CD4-positive, alpha-beta T cell (primary cell): Measurements from ENCODE around the gene NLE1. TPM values are rescaled to one million over a fixed set of nuclear protein-coding genes. Genes with fewer than 3 reads are reported as not detected.

Source experiments
- ATAC-seq: fragments of 200-7000 bp; cut with Tn5 transposase; one replicate; pipeline ENCODE4 v1.10.0; 2022; ENCODE audit warnings: mild to moderate bottlenecking; ENCODE audit not compliant: poor library complexity
- CTCF ChIA-PET: fragments of 350-600 bp; sonication (Branson Sonifier 250); formaldehyde crosslinking; loops from one replicate; lab custom pipeline; 2021; ENCODE audit warnings: antibody characterized with exemption, inconsistent platforms; lab: Charles Lee
- POLR2A ChIA-PET: fragments of 350-600 bp; sonication (Branson Sonifier 250); formaldehyde crosslinking; loops from one replicate; lab custom pipeline; 2021; ENCODE audit warnings: antibody characterized with exemption, inconsistent platforms; lab: Charles Lee
- DNase-seq, 14 experiments: peaks; one replicate each; pipeline ENCODE4 v3.0.0-alpha.2; 2013 to 2020; ENCODE audit warnings: mixed read lengths in 2 of 14
- H3K27ac ChIP-seq, 2 donors: one replicate each; pipeline versions ENCODE4 v1.5.1 to v1.7.0; 2013; ENCODE audit warnings: low read length in 2 of 2, low read depth in 1 of 2, mild to moderate bottlenecking in 1 of 2
- H3K27me3 ChIP-seq, 2 experiments: 1 replicate in 1 of 2; 2 replicates in 1 of 2; pipeline versions ENCODE4 v1.6.1 to v1.7.0; 2013; ENCODE audit warnings: low read length in 2 of 2, control low read depth in 1 of 2, mild to moderate bottlenecking in 1 of 2, moderate library complexity in 1 of 2; ENCODE audit not compliant: insufficient read depth in 2 of 2, control insufficient read depth in 1 of 2
- H3K36me3 ChIP-seq: one replicate; pipeline ENCODE4 v1.6.1; 2013; ENCODE audit warnings: low read length, control low read depth; ENCODE audit not compliant: insufficient read depth
- H3K4me1 ChIP-seq: one replicate; pipeline ENCODE4 v1.6.1; 2013; ENCODE audit warnings: low read length, control low read depth; ENCODE audit not compliant: insufficient read depth
- H3K4me3 ChIP-seq: one replicate; pipeline ENCODE4 v1.5.1; 2013; ENCODE audit warnings: mild to moderate bottlenecking, low read length, moderate library complexity
- H3K9me3 ChIP-seq, 2 experiments: 1 replicate in 1 of 2; 2 replicates in 1 of 2; pipeline versions ENCODE4 v1.6.1 to v1.7.0; 2013; ENCODE audit warnings: low read length in 2 of 2, mild to moderate bottlenecking in 2 of 2, control low read depth in 1 of 2, moderate library complexity in 1 of 2; ENCODE audit not compliant: control insufficient read depth in 1 of 2, insufficient read depth in 1 of 2
- H3K27ac Mint-ChIP-seq: one replicate; pipeline ENCODE4 v1.8.0; 2020; ENCODE audit warnings: mixed read lengths
- H3K27me3 Mint-ChIP-seq: one replicate; pipeline ENCODE4 v1.8.0; 2021; ENCODE audit warnings: mixed read lengths
- H3K36me3 Mint-ChIP-seq: one replicate; pipeline ENCODE4 v1.8.0; 2021; ENCODE audit warnings: low read depth, mixed read lengths
- H3K4me1 Mint-ChIP-seq: one replicate; pipeline ENCODE4 v1.8.0; 2021; ENCODE audit warnings: low read depth, mixed read lengths
- H3K4me3 Mint-ChIP-seq: one replicate; pipeline ENCODE4 v1.8.0; 2020; ENCODE audit warnings: mild to moderate bottlenecking, mixed read lengths
- H3K9me3 Mint-ChIP-seq: one replicate; pipeline ENCODE4 v1.8.0; 2020; ENCODE audit warnings: mixed read lengths
- CTCF ChIP-seq: fragments of 200-600 bp; IDR thresholded peaks from one replicate; pipeline ENCODE4 v1.8.0; 2022; ENCODE audit warnings: antibody characterized with exemption, mild to moderate bottlenecking
- intact Hi-C, 2 experiments: fragments of 100-400 bp; cut with DNase I in 1 of 2; cut with micrococcal nuclease in 1 of 2; formaldehyde crosslinking; loops; one replicate each; pipeline versions ENCODE4 v1.15.1 to v1.9.0; 2023 to 2025; cut with DNase I, micrococcal nuclease
- polyA plus RNA-seq, 2 donors: library from polyadenylated mRNA; unstranded; fragments of 120-200 nt; gene quantifications; one replicate each; pipeline ENCODE4 v1.2.1, GENCODE V29; 2013
- total RNA-seq, 174 experiments: library from RNA in 2 of 174; stranded (reverse) in 2 of 174; gene quantifications; one replicate each; pipeline ENCODE4 v1.2.3 and lab custom pipeline; 2021 to 2026

Gene NLE1
- total RNA-seq, result 1 to 10 TPM; 8.9 to 9.5 TPM
- 12.9 TPM for polyA plus RNA-seq (2013, experiment 1 of 2)
- 10.2 TPM for polyA plus RNA-seq (2013, experiment 2 of 2)
- total RNA-seq (lab: John Stamatoyannopoulos, UW), result 12.3 to 138 (median 33.6) reads per million in 172 experiments

- CTCF ChIA-PET, result interaction anchor here (0.7 to 1.7 kb wide), 10 partner anchors 19 to 445 kb away, joined by 3 to 8 read pairs (median 4); partner anchors contain the start of genes AP2B1 and PEX12
- Mint-ChIP-seq H3K4me1 (peaks cover 17% of the 10 kb centered on the region), H3K36me3 (peaks cover 30% of the 10 kb centered on the region), H3K27me3 (no peaks in the 10 kb centered on the region), H3K27ac (peak within 1 kb of the TSS; percentile 75), H3K4me3 (peak within 1 kb of the TSS; percentile 90), H3K9me3 (no peaks in the 10 kb centered on the region)
- peaks cover 28% of the 10 kb centered on the region for H3K4me1 ChIP-seq
- DNase-seq, result peak; percentile 84 to 93 (median 88)
- peak; percentile 92 for TF ChIP-seq CTCF
- no peaks in the 10 kb centered on the region for H3K27me3 ChIP-seq
- peak; percentile 97 for ATAC-seq
- intact Hi-C loops, result loop anchor here (1.0 to 2.0 kb wide), 3 partner anchors 54 to 437 kb away; partner anchors contain the start of gene PEX12 (in 2 of the 2)
- no peaks in the 10 kb centered on the region for H3K9me3 ChIP-seq
- peak within 1 kb of the TSS; percentile 13 to 64 for H3K27ac ChIP-seq
- peak within 1 kb of the TSS; percentile 98 for H3K4me3 ChIP-seq
- H3K36me3 ChIP-seq, result peaks cover 31% of the 10 kb centered on the region
- POLR2A ChIA-PET, result interaction anchor here (0.7 to 3.5 kb wide), 13 partner anchors 9 to 667 kb away, joined by 3 to 18 read pairs (median 4); partner anchors contain the start of genes AP2B1, CCT6B, PEX12 and RAD51D
Measured at GRCh38 chr17:35141681-35142466, at the start of gene NLE1. NLE1 (minus strand) TSS chr17:35142303; CDS start chr17:35142275, 28 bp downstream.

- H3K27ac Mint-ChIP-seq, result peak overlapping the region; percentile 30
- no peak overlapping the region for H3K4me3 Mint-ChIP-seq
- H3K9me3 Mint-ChIP-seq, result no peaks in the 10 kb centered on the region
- intact Hi-C loops, result no loop called here
- Histone ChIP-seq H3K4me3 (no peak overlapping the region), H3K36me3 (no peaks in the 10 kb centered on the region), H3K27ac (no peak overlapping the region), H3K9me3 (peaks cover 0 to 6% of the 10 kb centered on the region in 2 experiments), H3K27me3 (no peaks in the 10 kb centered on the region), H3K4me1 (peaks cover 25% of the 10 kb centered on the region)
- ChIA-PET POLR2A (interaction anchor here (0.8 to 1.9 kb wide), 5 partner anchors 23 to 351 kb away, joined by 3 to 8 read pairs (median 5); partner anchors contain the start of gene SLFN5), CTCF (interaction anchor here (1.0 to 1.8 kb wide), 4 partner anchors 23 to 342 kb away, joined by 3 to 4 read pairs (median 3); no protein-coding TSS in a partner anchor)
- ATAC-seq (no peak), DNase-seq (no peak)
- no peak for TF ChIP-seq CTCF
- H3K27me3 Mint-ChIP-seq, result no peaks in the 10 kb centered on the region
- peaks cover under 1% of the 10 kb centered on the region for H3K36me3 Mint-ChIP-seq
- H3K4me1 Mint-ChIP-seq, result peaks cover 70% of the 10 kb centered on the region
Measured at GRCh38 chr17:35191001-35191695, 49.0 kb upstream of the NLE1 start.

GRCh38 chr17:35189291-35189690, 47.2 kb upstream of the NLE1 start:
- Histone ChIP-seq H3K27ac (peak overlapping the region in 1 of 2 donors; percentile 10), H3K27me3 (no peaks in the 10 kb centered on the region), H3K4me3 (no peak overlapping the region), H3K4me1 (peaks cover 31% of the 10 kb centered on the region), H3K36me3 (no peaks in the 10 kb centered on the region), H3K9me3 (no peaks in the 10 kb centered on the region)
- no peaks in the 10 kb centered on the region for H3K9me3 Mint-ChIP-seq
- intact Hi-C loops, result no loop called here
- H3K27ac Mint-ChIP-seq, result peak overlapping the region; percentile 90
- CTCF ChIA-PET, result interaction anchor here (0.7 kb wide), 1 partner anchor 350 kb away, joined by 3 read pairs; no protein-coding TSS in a partner anchor
- no peak for ATAC-seq
- peak in 1 of 14 experiments; percentile 32 for DNase-seq
- H3K36me3 Mint-ChIP-seq, result no peaks in the 10 kb centered on the region
- H3K27me3 Mint-ChIP-seq, result no peaks in the 10 kb centered on the region
- H3K4me3 Mint-ChIP-seq, result peak overlapping the region; percentile 69
- POLR2A ChIA-PET, result interaction anchor here (0.7 to 3.3 kb wide), 6 partner anchors 25 to 349 kb away, joined by 3 to 40 read pairs (median 6); partner anchors contain the start of genes SLFN12L and SLFN5
- H3K4me1 Mint-ChIP-seq, result peaks cover 82% of the 10 kb centered on the region
- no peak for TF ChIP-seq CTCF
